ENCODE results near the gene PKHD1.
"Not testable (repeated sequence)": the region's sequence is repeated elsewhere in the genome, so short reads cannot be mapped to it uniquely, and the experiment has no call there.

The PKHD1 gene

GRCh38 chr6:51865176-51865575 lies 222.2 kb downstream of the PKHD1 start:
- no peak for TF ChIP-seq CTCF (IDR thresholded peaks at IDR 0.05; ENCODE audit: borderline replicate concordance, insufficient read depth, low read depth, low read length)
- H3K4me3 ChIP-seq (ENCODE audit: low read depth, low read length), result no peak overlapping the region

GRCh38 chr6:51857134-51857533 lies 230.3 kb downstream of the PKHD1 start:
- no peak for TF ChIP-seq CTCF (IDR thresholded peaks at IDR 0.05; ENCODE audit: borderline replicate concordance, insufficient read depth, low read depth, low read length)
- no peak overlapping the region for H3K4me3 ChIP-seq (ENCODE audit: low read depth, low read length)

GRCh38 chr6:51856508-51856907 lies 230.9 kb downstream of the PKHD1 start:
- no peak for TF ChIP-seq CTCF (IDR thresholded peaks at IDR 0.05; ENCODE audit: borderline replicate concordance, insufficient read depth, low read depth, low read length)
- H3K4me3 ChIP-seq (ENCODE audit: low read depth, low read length), result no peak overlapping the region

GRCh38 chr6:51855310-51856082 lies 231.9 kb downstream of the PKHD1 start:
- H3K4me3 ChIP-seq (ENCODE audit: low read depth, low read length), result no peak overlapping the region
- peak; percentile 49 for TF ChIP-seq CTCF (IDR thresholded peaks at IDR 0.05; ENCODE audit: borderline replicate concordance, insufficient read depth, low read depth, low read length)

GRCh38 chr6:51854876-51855275 lies 232.5 kb downstream of the PKHD1 start:
- no peak for TF ChIP-seq CTCF (IDR thresholded peaks at IDR 0.05; ENCODE audit: borderline replicate concordance, insufficient read depth, low read depth, low read length)
- no peak overlapping the region for H3K4me3 ChIP-seq (ENCODE audit: low read depth, low read length)

GRCh38 chr6:51854347-51854746 lies 233.1 kb downstream of the PKHD1 start:
- no peak for TF ChIP-seq CTCF (IDR thresholded peaks at IDR 0.05; ENCODE audit: borderline replicate concordance, insufficient read depth, low read depth, low read length)
- no peak overlapping the region for H3K4me3 ChIP-seq (ENCODE audit: low read depth, low read length)

GRCh38 chr6:51853109-51853508 lies 234.3 kb downstream of the PKHD1 start:
- not testable (repeated sequence) for H3K4me3 ChIP-seq (ENCODE audit: low read depth, low read length)
